Muscle layer of colon (tissue), 2 donors: ENCODE measurements around the gene ADD2.

ENCODE experiments used
- H3K27ac ChIP-seq: one replicate; pipeline ENCODE4 v1.7.0; 2013; ENCODE audit warnings: low read depth, mild to moderate bottlenecking, low read length, moderate library complexity
- H3K27me3 ChIP-seq, 2 donors: one replicate each; pipeline ENCODE4 v1.7.0; 2013; ENCODE audit warnings: low read length in 2 of 2, mild to moderate bottlenecking in 2 of 2; ENCODE audit not compliant: insufficient read depth in 2 of 2, control insufficient read depth in 1 of 2
- H3K36me3 ChIP-seq: one replicate; pipeline ENCODE4 v1.7.0; 2013; ENCODE audit warnings: mild to moderate bottlenecking, low read length; ENCODE audit not compliant: insufficient read depth
- H3K4me1 ChIP-seq: one replicate; pipeline ENCODE4 v1.7.0; 2013; ENCODE audit warnings: mild to moderate bottlenecking, low read length; ENCODE audit not compliant: insufficient read depth
- H3K4me3 ChIP-seq, 2 donors: one replicate each; pipeline ENCODE4 v1.7.0; 2013; ENCODE audit warnings: low read length in 2 of 2, low read depth in 1 of 2, mild to moderate bottlenecking in 1 of 2, moderate library complexity in 1 of 2
- H3K9ac ChIP-seq: one replicate; pipeline ENCODE4 v1.7.0; 2013; ENCODE audit warnings: low read length
- H3K9me3 ChIP-seq: one replicate; pipeline ENCODE4 v1.7.0; 2013; ENCODE audit warnings: mild to moderate bottlenecking, low read length
- donor health status: abdominal sarcoma.
- donor health status: Adenocarcinoma of cecum.

Gene ADD2

GRCh38 chr2:70765507-70765906, 2.5 kb downstream of the ADD2 start:
- Histone ChIP-seq H3K4me1 (peaks cover 8% of the 10 kb centered on the region), H3K27me3 (peaks cover 18 to 21% of the 10 kb centered on the region in 2 donors), H3K27ac (no peak overlapping the region), H3K9ac (no peak overlapping the region), H3K4me3 (no peak overlapping the region), H3K36me3 (no peaks in the 10 kb centered on the region), H3K9me3 (no peaks in the 10 kb centered on the region)

GRCh38 chr2:70759446-70759845, 8.6 kb downstream of the ADD2 start:
- Histone ChIP-seq H3K4me1 (no peaks in the 10 kb centered on the region), H3K27ac (no peak overlapping the region), H3K36me3 (no peaks in the 10 kb centered on the region), H3K9me3 (no peaks in the 10 kb centered on the region), H3K9ac (no peak overlapping the region), H3K4me3 (no peak overlapping the region), H3K27me3 (peaks cover 0 to 3% of the 10 kb centered on the region in 2 donors)

GRCh38 chr2:70757966-70758365, 10.0 kb downstream of the ADD2 start:
- H3K27me3 ChIP-seq, result no peaks in the 10 kb centered on the region
- H3K9me3 ChIP-seq, result no peaks in the 10 kb centered on the region
- H3K4me3 ChIP-seq, result no peak overlapping the region
- H3K27ac ChIP-seq, result no peak overlapping the region
- H3K9ac ChIP-seq, result no peak overlapping the region
- no peaks in the 10 kb centered on the region for H3K36me3 ChIP-seq
- H3K4me1 ChIP-seq, result no peaks in the 10 kb centered on the region

GRCh38 chr2:70757360-70757759, 10.6 kb downstream of the ADD2 start:
- no peaks in the 10 kb centered on the region for H3K27me3 ChIP-seq
- no peak overlapping the region for H3K9ac ChIP-seq
- H3K36me3 ChIP-seq, result no peaks in the 10 kb centered on the region
- no peak overlapping the region for H3K4me3 ChIP-seq
- no peaks in the 10 kb centered on the region for H3K9me3 ChIP-seq
- no peak overlapping the region for H3K27ac ChIP-seq
- no peaks in the 10 kb centered on the region for H3K4me1 ChIP-seq

GRCh38 chr2:70756128-70756527, 11.9 kb downstream of the ADD2 start:
- no peak overlapping the region for H3K4me3 ChIP-seq
- H3K9ac ChIP-seq, result no peak overlapping the region
- H3K27me3 ChIP-seq, result no peaks in the 10 kb centered on the region
- no peaks in the 10 kb centered on the region for H3K9me3 ChIP-seq
- H3K36me3 ChIP-seq, result no peaks in the 10 kb centered on the region
- H3K27ac ChIP-seq, result no peak overlapping the region
- no peaks in the 10 kb centered on the region for H3K4me1 ChIP-seq

- Histone ChIP-seq H3K4me3 (no peak overlapping the region), H3K9ac (no peak overlapping the region), H3K4me1 (no peaks in the 10 kb centered on the region), H3K9me3 (no peaks in the 10 kb centered on the region), H3K36me3 (no peaks in the 10 kb centered on the region), H3K27me3 (no peaks in the 10 kb centered on the region), H3K27ac (no peak overlapping the region)
Observed at GRCh38 chr2:70753902-70754301, 14.1 kb downstream of the ADD2 start.

- no peaks in the 10 kb centered on the region for H3K9me3 ChIP-seq
- no peaks in the 10 kb centered on the region for H3K27me3 ChIP-seq
- H3K4me1 ChIP-seq, result no peaks in the 10 kb centered on the region
- H3K4me3 ChIP-seq, result no peak overlapping the region
- no peaks in the 10 kb centered on the region for H3K36me3 ChIP-seq
- H3K27ac ChIP-seq, result no peak overlapping the region
- H3K9ac ChIP-seq, result no peak overlapping the region
Observed at GRCh38 chr2:70753031-70753430, 15.0 kb downstream of the ADD2 start.

GRCh38 chr2:70752396-70752795, 15.6 kb downstream of the ADD2 start:
- H3K4me3 ChIP-seq, result no peak overlapping the region
- no peaks in the 10 kb centered on the region for H3K9me3 ChIP-seq
- no peaks in the 10 kb centered on the region for H3K4me1 ChIP-seq
- H3K27ac ChIP-seq, result no peak overlapping the region
- no peak overlapping the region for H3K9ac ChIP-seq
- no peaks in the 10 kb centered on the region for H3K36me3 ChIP-seq
- H3K27me3 ChIP-seq, result no peaks in the 10 kb centered on the region

- no peaks in the 10 kb centered on the region for H3K27me3 ChIP-seq
- H3K36me3 ChIP-seq, result no peaks in the 10 kb centered on the region
Observed at GRCh38 chr2:70751881-70752280, 16.1 kb downstream of the ADD2 start.

GRCh38 chr2:70750320-70750719, 17.7 kb downstream of the ADD2 start:
- Histone ChIP-seq H3K9me3 (no peaks in the 10 kb centered on the region), H3K36me3 (no peaks in the 10 kb centered on the region), H3K4me1 (no peaks in the 10 kb centered on the region), H3K4me3 (no peak overlapping the region), H3K27me3 (no peaks in the 10 kb centered on the region), H3K9ac (no peak overlapping the region), H3K27ac (no peak overlapping the region)

More at GRCh38 chr2:70751881-70752280, 16.1 kb downstream of the ADD2 start:
- H3K4me3 ChIP-seq, result no peak overlapping the region
- no peak overlapping the region for H3K27ac ChIP-seq
- H3K4me1 ChIP-seq, result no peaks in the 10 kb centered on the region
- no peaks in the 10 kb centered on the region for H3K9me3 ChIP-seq
- H3K9ac ChIP-seq, result no peak overlapping the region

GRCh38 chr2:70748002-70748784, 19.8 kb downstream of the ADD2 start:
- H3K27ac ChIP-seq, result no peak overlapping the region
- no peaks in the 10 kb centered on the region for H3K36me3 ChIP-seq
- H3K4me1 ChIP-seq, result no peaks in the 10 kb centered on the region
- no peak overlapping the region for H3K9ac ChIP-seq
- H3K27me3 ChIP-seq, result no peaks in the 10 kb centered on the region
- no peaks in the 10 kb centered on the region for H3K9me3 ChIP-seq
- H3K4me3 ChIP-seq, result no peak overlapping the region

- no peaks in the 10 kb centered on the region for H3K27me3 ChIP-seq
Observed at GRCh38 chr2:70747284-70747683, 20.7 kb downstream of the ADD2 start.

More at GRCh38 chr2:70747284-70747683, 20.7 kb downstream of the ADD2 start:
- Histone ChIP-seq H3K36me3 (no peaks in the 10 kb centered on the region), H3K27ac (no peak overlapping the region), H3K4me1 (no peaks in the 10 kb centered on the region), H3K9ac (no peak overlapping the region), H3K9me3 (no peaks in the 10 kb centered on the region), H3K4me3 (no peak overlapping the region)
